ENCODE results near the gene PPP1R37. TPM values are rescaled to one million over a fixed set of nuclear protein-coding genes. Genes with fewer than 3 reads are reported as not detected.

Gene PPP1R37
- total and polyA plus RNA-seq, 2 of the 13 experiments (the other 11 are each of a cell fraction or from before 2014, with no cell fraction given) = 9.0 to 14.3 TPM

DNA sequence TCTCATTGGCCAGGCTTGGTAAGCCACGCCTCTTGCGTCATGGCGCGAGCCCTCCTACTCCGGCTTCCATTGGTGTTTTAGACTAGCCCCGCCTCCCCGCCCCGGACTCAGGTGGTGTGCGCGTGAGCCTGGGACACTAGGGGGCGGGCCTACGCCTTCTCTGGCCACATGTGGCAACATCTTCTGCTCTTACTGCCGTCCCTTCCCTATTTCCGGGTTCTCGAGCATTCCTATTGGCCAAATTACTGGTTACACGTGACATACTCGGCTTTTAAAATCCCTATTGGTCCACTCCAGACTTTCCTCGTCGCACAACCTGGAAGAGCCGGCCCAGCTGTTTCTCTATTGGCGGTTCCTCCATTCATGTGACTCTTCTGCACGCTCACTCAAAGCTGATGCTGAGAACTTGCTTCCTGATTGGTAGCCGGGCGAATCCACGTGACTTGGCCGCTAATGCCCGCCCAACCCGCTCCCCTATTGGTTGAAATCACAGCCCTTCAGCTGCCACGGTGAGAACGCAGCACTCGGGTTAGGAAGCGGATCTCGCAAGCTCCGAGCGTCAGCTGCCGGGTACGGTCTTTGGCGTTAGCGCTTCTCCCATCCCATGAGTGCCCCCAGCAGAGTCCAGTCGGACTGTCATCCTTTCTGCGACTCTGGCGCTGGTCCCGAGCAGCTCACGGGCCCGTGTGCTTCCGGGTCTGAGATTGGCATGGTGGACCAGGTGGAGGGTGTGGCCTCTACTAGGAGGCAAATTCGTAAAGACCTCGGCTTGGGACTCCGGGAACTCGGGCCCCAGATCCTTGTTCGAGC, 85.5 kb downstream of the PPP1R37 start, which contains the start of gene BLOC1S3 (continued):
- TF ChIP-seq, protein P1, sequence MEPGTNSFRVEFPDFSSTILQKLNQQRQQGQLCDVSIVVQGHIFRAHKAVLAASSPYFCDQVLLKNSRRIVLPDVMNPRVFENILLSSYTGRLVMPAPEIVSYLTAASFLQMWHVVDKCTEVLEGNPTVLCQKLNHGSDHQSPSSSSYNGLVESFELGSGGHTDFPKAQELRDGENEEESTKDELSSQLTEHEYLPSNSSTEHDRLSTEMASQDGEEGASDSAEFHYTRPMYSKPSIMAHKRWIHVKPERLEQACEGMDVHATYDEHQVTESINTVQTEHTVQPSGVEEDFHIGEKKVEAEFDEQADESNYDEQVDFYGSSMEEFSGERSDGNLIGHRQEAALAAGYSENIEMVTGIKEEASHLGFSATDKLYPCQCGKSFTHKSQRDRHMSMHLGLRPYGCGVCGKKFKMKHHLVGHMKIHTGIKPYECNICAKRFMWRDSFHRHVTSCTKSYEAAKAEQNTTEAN (CRISPR knock-in tag; conservative IDR thresholded peaks at IDR 0.05) = peak; percentile 6; the same call in 1 of the 2 replicates
- TF ChIP-seq NR2C2 (CRISPR knock-in tag; IDR thresholded peaks at IDR 0.05; ENCODE audit: borderline replicate concordance) = peak; percentile 13; the same call in 1 of the 2 replicates
- TF ChIP-seq ISL2 (CRISPR knock-in tag; IDR thresholded peaks at IDR 0.05) = no peak
- no peak for TF ChIP-seq RCOR2 (CRISPR knock-in tag; IDR thresholded peaks at IDR 0.05)
- TF ChIP-seq ARNTL (CRISPR knock-in tag; IDR thresholded peaks at IDR 0.05) = peak; percentile 100
- TF ChIP-seq KLF9 (CRISPR knock-in tag; IDR thresholded peaks at IDR 0.05; ENCODE audit: low read depth) = 0 out of 2 replicates have a peak, but pooled peaks have one; percentile 15

DNA sequence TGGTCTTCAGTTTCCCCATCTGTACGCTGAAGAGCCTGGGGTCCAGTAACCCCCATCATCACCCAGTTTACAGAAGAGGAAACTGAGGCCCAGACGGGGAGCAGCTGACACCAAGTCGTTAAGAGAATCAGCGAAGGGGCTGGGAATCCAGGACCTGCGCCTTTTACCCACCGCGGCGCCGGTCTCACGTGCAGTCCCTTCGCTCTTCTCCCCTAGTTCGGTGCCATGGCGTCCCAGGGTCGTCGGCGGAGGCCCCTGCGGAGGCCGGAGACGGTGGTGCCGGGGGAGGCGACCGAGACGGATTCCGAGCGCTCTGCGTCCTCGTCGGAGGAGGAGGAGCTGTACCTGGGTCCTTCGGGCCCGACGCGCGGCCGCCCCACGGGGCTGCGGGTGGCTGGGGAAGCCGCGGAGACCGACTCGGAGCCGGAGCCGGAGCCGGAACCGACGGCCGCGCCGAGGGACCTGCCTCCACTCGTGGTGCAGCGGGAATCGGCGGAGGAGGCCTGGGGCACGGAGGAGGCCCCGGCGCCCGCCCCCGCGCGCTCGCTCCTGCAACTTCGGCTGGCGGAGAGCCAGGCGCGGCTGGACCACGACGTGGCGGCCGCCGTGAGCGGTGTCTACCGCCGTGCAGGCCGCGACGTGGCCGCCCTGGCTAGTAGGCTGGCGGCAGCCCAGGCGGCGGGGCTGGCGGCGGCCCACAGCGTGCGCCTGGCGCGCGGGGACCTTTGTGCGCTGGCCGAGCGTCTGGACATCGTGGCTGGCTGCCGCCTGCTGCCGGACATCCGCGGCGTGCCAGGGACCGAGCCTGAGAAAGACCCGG, 86.3 kb downstream of the PPP1R37 start:
- CTCF ChIA-PET (ENCODE audit: low intra/inter-chr PET ratio, low total read pairs) = no interaction called here
- H3K27ac ChIP-seq (ENCODE audit: extremely low read length, insufficient read depth, low read length) = peak overlapping the region; percentile 79
- ATAC-seq (peak; percentile 18), FAIRE-seq (no peak), DNase-seq (ENCODE audit: low spot score) (no peak)
- intact Hi-C loops (cut with micrococcal nuclease; ENCODE audit: unreplicated experiment) (no loop called here), in situ Hi-C loops (cut with HindIII; ENCODE audit: extremely low pct_ligation_motif_present, low pct_unique_long_range_greater_than_20kb) (no loop called here)
- TSS peak; percentile 74 for BruUV-seq (replicated peaks)
- H4K20me1 ChIP-seq (ENCODE audit: insufficient read depth, low read length) = no peaks in the 10 kb centered on the region
- POLR2A ChIA-PET = interaction anchor here (0.8 to 3.4 kb wide), 11 partner anchors 8 to 191 kb away, joined by 4 to 29 read pairs (median 9); partner anchors contain the start of genes CLASRP, ERCC2 and PPP1R37
- H3K36me3 ChIP-seq (replicated peaks in 1 of 2; ENCODE audit: control insufficient read depth in 1 of 2, insufficient read depth in 2 of 2, low read length in 2 of 2) = no peaks in the 10 kb centered on the region
- 2% methylated on average over 13 of the region's 97 CpGs for WGBS (ENCODE audit: low lambda C conversion rate)
- H3K4me1 ChIP-seq (ENCODE audit: insufficient read depth, low read length) = peaks cover 38% of the 10 kb centered on the region
- H3K4me2 ChIP-seq (ENCODE audit: low read depth, low read length) = peak overlapping the region; percentile 76
- no peaks in the 10 kb centered on the region for H3K9me3 ChIP-seq (ENCODE audit: low read length)
- H3K79me2 ChIP-seq (ENCODE audit: insufficient read depth, low read length) = peaks cover 17% of the 10 kb centered on the region
- no peak overlapping the region for H2AFZ ChIP-seq (ENCODE audit: low read length)
- H3K27me3 ChIP-seq (ENCODE audit: control insufficient read depth in 1 of 2, insufficient read depth in 2 of 2, low read length in 2 of 2) = no peaks in the 10 kb centered on the region; a peak in 1 of 5 replicates
- peak overlapping the region; percentile 76 to 92 (median 87) for H3K4me3 ChIP-seq (replicated peaks in 1 of 3; ENCODE audit: insufficient read depth in 1 of 3, low read depth in 2 of 3, low read length in 3 of 3)
- peak overlapping the region; percentile 78 for H3K9ac ChIP-seq (ENCODE audit: insufficient read depth, low read depth, low read length)
- TF ChIP-seq RCOR2 (CRISPR knock-in tag; IDR thresholded peaks at IDR 0.05) (no peak), KLF12 (CRISPR knock-in tag; IDR thresholded peaks at IDR 0.05; ENCODE audit: borderline replicate concordance) (peak; percentile 20), ZNF282 (IDR thresholded peaks at IDR 0.05; ENCODE audit: partially characterized antibody) (no peak), SP5 (CRISPR knock-in tag; IDR thresholded peaks at IDR 0.05; ENCODE audit: borderline replicate concordance, low read depth) (no peak), PHF8 (CRISPR knock-in tag; IDR thresholded peaks at IDR 0.05) (0 out of 2 replicates have a peak, but pooled peaks have one; percentile 53), ZSCAN25 (CRISPR knock-in tag; IDR thresholded peaks at IDR 0.05) (no peak)
- TF ChIP-seq, protein P2, sequence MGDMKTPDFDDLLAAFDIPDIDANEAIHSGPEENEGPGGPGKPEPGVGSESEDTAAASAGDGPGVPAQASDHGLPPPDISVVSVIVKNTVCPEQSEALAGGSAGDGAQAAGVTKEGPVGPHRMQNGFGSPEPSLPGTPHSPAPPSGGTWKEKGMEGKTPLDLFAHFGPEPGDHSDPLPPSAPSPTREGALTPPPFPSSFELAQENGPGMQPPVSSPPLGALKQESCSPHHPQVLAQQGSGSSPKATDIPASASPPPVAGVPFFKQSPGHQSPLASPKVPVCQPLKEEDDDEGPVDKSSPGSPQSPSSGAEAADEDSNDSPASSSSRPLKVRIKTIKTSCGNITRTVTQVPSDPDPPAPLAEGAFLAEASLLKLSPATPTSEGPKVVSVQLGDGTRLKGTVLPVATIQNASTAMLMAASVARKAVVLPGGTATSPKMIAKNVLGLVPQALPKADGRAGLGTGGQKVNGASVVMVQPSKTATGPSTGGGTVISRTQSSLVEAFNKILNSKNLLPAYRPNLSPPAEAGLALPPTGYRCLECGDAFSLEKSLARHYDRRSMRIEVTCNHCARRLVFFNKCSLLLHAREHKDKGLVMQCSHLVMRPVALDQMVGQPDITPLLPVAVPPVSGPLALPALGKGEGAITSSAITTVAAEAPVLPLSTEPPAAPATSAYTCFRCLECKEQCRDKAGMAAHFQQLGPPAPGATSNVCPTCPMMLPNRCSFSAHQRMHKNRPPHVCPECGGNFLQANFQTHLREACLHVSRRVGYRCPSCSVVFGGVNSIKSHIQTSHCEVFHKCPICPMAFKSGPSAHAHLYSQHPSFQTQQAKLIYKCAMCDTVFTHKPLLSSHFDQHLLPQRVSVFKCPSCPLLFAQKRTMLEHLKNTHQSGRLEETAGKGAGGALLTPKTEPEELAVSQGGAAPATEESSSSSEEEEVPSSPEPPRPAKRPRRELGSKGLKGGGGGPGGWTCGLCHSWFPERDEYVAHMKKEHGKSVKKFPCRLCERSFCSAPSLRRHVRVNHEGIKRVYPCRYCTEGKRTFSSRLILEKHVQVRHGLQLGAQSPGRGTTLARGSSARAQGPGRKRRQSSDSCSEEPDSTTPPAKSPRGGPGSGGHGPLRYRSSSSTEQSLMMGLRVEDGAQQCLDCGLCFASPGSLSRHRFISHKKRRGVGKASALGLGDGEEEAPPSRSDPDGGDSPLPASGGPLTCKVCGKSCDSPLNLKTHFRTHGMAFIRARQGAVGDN (CRISPR knock-in tag; IDR thresholded peaks at IDR 0.05) = peak; percentile 60; the same call in 1 of the 2 replicates
- TF ChIP-seq, protein P3, sequence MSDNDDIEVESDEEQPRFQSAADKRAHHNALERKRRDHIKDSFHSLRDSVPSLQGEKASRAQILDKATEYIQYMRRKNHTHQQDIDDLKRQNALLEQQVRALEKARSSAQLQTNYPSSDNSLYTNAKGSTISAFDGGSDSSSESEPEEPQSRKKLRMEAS (IDR thresholded peaks at IDR 0.05) = peak; percentile 36

Measured in HepG2 (cell line).